GM18505 (cell line): ENCODE data around the gene RIC8B.
A peak's percentile ranks its signal among the peaks of the same experiment; 100 is the strongest.

ENCODE experiments used
- ATAC-seq: cut with Tn5 transposase; IDR thresholded peaks from one replicate; pipeline ENCODE4 v1.9.1; 2021; ENCODE audit not compliant: unreplicated experiment
- POLR2A ChIP-seq: IDR thresholded peaks from 4 replicates; pipeline ENCODE4 v1.6.1; 2011; ENCODE audit warnings: borderline replicate concordance; ENCODE audit not compliant: insufficient read depth, insufficient read length; ENCODE audit errors: extremely low read depth

The RIC8B gene

GRCh38 chr12:106901276-106901675, 126.8 kb downstream of the RIC8B start:
- no peak for ATAC-seq

GRCh38 chr12:106902053-106902452, 127.6 kb downstream of the RIC8B start:
- no peak for TF ChIP-seq POLR2A
- ATAC-seq = no peak

More at GRCh38 chr12:106901276-106901675, 126.8 kb downstream of the RIC8B start:
- TF ChIP-seq POLR2A = no peak

GRCh38 chr12:106903241-106903945, 128.9 kb downstream of the RIC8B start:
- peak; percentile 88 for ATAC-seq

GRCh38 chr12:106906715-106907114, 132.2 kb downstream of the RIC8B start:
- TF ChIP-seq POLR2A = no peak
- no peak for ATAC-seq

More at GRCh38 chr12:106903241-106903945, 128.9 kb downstream of the RIC8B start:
- no peak for TF ChIP-seq POLR2A

- no peak for ATAC-seq
- TF ChIP-seq POLR2A = no peak
These were observed 132.9 kb downstream of the RIC8B start for GRCh38 chr12:106907411-106907810.

GRCh38 chr12:106907846-106908245, 133.4 kb downstream of the RIC8B start:
- TF ChIP-seq POLR2A = no peak
- ATAC-seq = no peak

GRCh38 chr12:106908561-106908960, 134.1 kb downstream of the RIC8B start:
- no peak for TF ChIP-seq POLR2A
- no peak for ATAC-seq

- TF ChIP-seq POLR2A = no peak
- peak; percentile 74 for ATAC-seq
These were observed 135.7 kb downstream of the RIC8B start for GRCh38 chr12:106910202-106910601.

- ATAC-seq = no peak
- no peak for TF ChIP-seq POLR2A
These were observed 137.1 kb downstream of the RIC8B start for GRCh38 chr12:106911581-106911980.

GRCh38 chr12:106913456-106913855, 139.0 kb downstream of the RIC8B start:
- ATAC-seq = no peak
- no peak for TF ChIP-seq POLR2A

GRCh38 chr12:106914796-106915634, 140.5 kb downstream of the RIC8B start:
- TF ChIP-seq POLR2A = no peak
- ATAC-seq = no peak

GRCh38 chr12:106915635-106916026, 141.1 kb downstream of the RIC8B start:
- no peak for ATAC-seq
- TF ChIP-seq POLR2A = no peak

- no peak for TF ChIP-seq POLR2A
- ATAC-seq = no peak
These were observed 143.0 kb downstream of the RIC8B start for GRCh38 chr12:106917503-106917902.

GRCh38 chr12:106918746-106919145, 144.3 kb downstream of the RIC8B start:
- no peak for TF ChIP-seq POLR2A
- no peak for ATAC-seq
